Transverse colon (tissue), 3 donors: ENCODE measurements around the gene ACTR3C.
"Not testable (repeated sequence)": the region's sequence is repeated elsewhere in the genome, so short reads cannot be mapped to it uniquely, and the experiment has no call there.

Experiments
- EP300 ChIP-seq: sonication (generic); formaldehyde crosslinking; IDR thresholded peaks from one replicate; pipeline ENCODE4 v1.6.1; 2017; ENCODE audit warnings: antibody characterized with exemption, low read depth
- POLR2A ChIP-seq: fragments of 450-650 bp; IDR thresholded peaks from one replicate; pipeline ENCODE4 v1.6.1; 2016; ENCODE audit warnings: antibody characterized with exemption, mild to moderate bottlenecking, moderate library complexity
- TF ChIP-seq, protein P1 (sequence below), 5 experiments: fragments of 200-600 bp in 3 of 5; fragments of 450-650 bp in 2 of 5; sonication (generic) in 3 of 5; IDR thresholded peaks; 1 replicate in 2 of 5; 2 replicates in 3 of 5; pipeline ENCODE4 v1.5.1; 2016 to 2017; ENCODE audit warnings: antibody characterized with exemption in 5 of 5, inconsistent platforms in 3 of 5, mild to moderate bottlenecking in 2 of 5, moderate library complexity in 1 of 5

- TF ChIP-seq, protein P1, sequence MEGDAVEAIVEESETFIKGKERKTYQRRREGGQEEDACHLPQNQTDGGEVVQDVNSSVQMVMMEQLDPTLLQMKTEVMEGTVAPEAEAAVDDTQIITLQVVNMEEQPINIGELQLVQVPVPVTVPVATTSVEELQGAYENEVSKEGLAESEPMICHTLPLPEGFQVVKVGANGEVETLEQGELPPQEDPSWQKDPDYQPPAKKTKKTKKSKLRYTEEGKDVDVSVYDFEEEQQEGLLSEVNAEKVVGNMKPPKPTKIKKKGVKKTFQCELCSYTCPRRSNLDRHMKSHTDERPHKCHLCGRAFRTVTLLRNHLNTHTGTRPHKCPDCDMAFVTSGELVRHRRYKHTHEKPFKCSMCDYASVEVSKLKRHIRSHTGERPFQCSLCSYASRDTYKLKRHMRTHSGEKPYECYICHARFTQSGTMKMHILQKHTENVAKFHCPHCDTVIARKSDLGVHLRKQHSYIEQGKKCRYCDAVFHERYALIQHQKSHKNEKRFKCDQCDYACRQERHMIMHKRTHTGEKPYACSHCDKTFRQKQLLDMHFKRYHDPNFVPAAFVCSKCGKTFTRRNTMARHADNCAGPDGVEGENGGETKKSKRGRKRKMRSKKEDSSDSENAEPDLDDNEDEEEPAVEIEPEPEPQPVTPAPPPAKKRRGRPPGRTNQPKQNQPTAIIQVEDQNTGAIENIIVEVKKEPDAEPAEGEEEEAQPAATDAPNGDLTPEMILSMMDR (IDR thresholded peaks at IDR 0.05) = not testable (repeated sequence)
- not testable (repeated sequence) for TF ChIP-seq EP300, POLR2A
Observed at GRCh38 chr7:150302908-150303310, 20.4 kb downstream of the ACTR3C start.
